Psoas muscle (tissue), 8 donors: ENCODE results near the gene TRAK1. TPM values are rescaled to one million over a fixed set of nuclear protein-coding genes. Genes with fewer than 3 reads are reported as not detected.

ENCODE experiments used
- ATAC-seq, 4 donors: fragments of 200-7000 bp; cut with Tn5 transposase; one replicate each; pipeline ENCODE4 v1.9.1; 2020; ENCODE audit warnings: moderate library complexity in 3 of 4, mild to moderate bottlenecking in 2 of 4
- DNase-seq, 2 donors: peaks; one replicate each; pipeline ENCODE4 v3.0.0-alpha.2; 2020
- H3K27ac ChIP-seq: fragments of 200-600 bp; one replicate; pipeline ENCODE4 v1.8.0; 2022
- H3K27me3 ChIP-seq, 3 donors: fragments of 200-600 bp in 1 of 3; one replicate each; pipeline versions ENCODE4 v1.6.1 to v1.8.0; 2013 to 2022; ENCODE audit warnings: low read length in 2 of 3, mild to moderate bottlenecking in 2 of 3, moderate library complexity in 1 of 3; ENCODE audit not compliant: insufficient read depth in 3 of 3
- H3K36me3 ChIP-seq, 2 donors: fragments of 200-600 bp in 1 of 2; one replicate each; pipeline versions ENCODE4 v1.6.1 to v1.8.0; 2013 to 2022; ENCODE audit warnings: low read depth in 1 of 2, mild to moderate bottlenecking in 1 of 2, moderate library complexity in 1 of 2; ENCODE audit not compliant: insufficient read depth in 1 of 2
- H3K4me1 ChIP-seq: fragments of 200-600 bp; one replicate; pipeline ENCODE4 v1.8.0; 2022
- H3K4me3 ChIP-seq: fragments of 200-600 bp; one replicate; pipeline ENCODE4 v1.8.0; 2022; ENCODE audit warnings: mild to moderate bottlenecking
- H3K9me3 ChIP-seq: fragments of 200-600 bp; one replicate; pipeline ENCODE4 v1.8.0; 2022
- CTCF ChIP-seq: fragments of 200-600 bp; IDR thresholded peaks from one replicate; pipeline ENCODE4 v1.8.0; 2022; ENCODE audit warnings: antibody characterized with exemption
- WGBS, 3 donors: extraction: QIAGEN DNeasy Blood & Tissue Kit; methylation state at CpG; one replicate each; pipeline versions ENCODE4 v1.1.6 to v1.1.7; 2013; 5-methylcytosine and 5-hydroxymethylcytosine counted together
- intact Hi-C, 2 donors: fragments of 100-400 bp; cut with DNase I; formaldehyde crosslinking; loops; one replicate each; pipeline versions ENCODE4 v1.11.0 to v1.14.2; 2022
- polyA plus RNA-seq, 3 donors: library from polyadenylated mRNA; stranded (reverse); fragments of 200-250 nt; gene quantifications; one replicate each; pipeline ENCODE4 v1.2.3, GENCODE V29; 2013
- total RNA-seq, 4 donors: library from RNA; stranded (reverse); fragmentation: NEBNext Ultra II Directional in 2 of 4; extraction: Animal tissue kit (Norgen Biotek cat#: 25700) in 2 of 4; gene quantifications; one replicate each; pipeline versions ENCODE4 v1.2.1 to v1.2.4, GENCODE V29; 2021 to 2023
- donor health status: healthy with polysubstance abuse.
- donor health status: DM: no; HTN: no; CAD: no; lungs with moderate emphysema.
- donor health status: Bipolar disorder and iron deficiency.
- donor health status: healthy.
- donor health status: DM: yes; HTN: yes; CAD: no.
- donor health status: DM: no; HTN: no; CAD: no.
- donor health status: DM: no; HTN: no; CAD: no.
- donor health status: DM: yes; HTN: yes; CAD: no.

The TRAK1 gene
- total and polyA plus RNA-seq, 7 donors = 30.8 to 128 (median 94.8) TPM

DNA sequence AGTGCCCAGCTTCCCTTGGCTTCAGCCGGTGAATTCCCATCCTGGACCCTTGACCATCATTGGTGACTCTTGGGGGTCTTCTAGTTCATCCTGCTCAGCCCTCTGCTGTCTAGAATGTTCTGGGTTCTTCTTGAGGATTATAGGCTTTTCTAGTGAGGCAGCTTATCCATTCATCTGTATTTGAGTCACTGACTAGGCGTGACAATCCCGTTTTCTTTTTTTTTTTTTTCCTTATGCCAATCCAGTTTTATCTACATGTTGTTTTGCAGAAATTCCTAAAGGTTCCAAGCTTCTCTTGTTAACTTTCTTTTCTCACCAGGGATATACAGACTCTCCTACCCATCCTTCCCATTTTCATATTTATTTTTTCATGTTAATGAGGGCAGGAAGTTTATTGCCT, 6.6 kb upstream of the TRAK1 start:
- intact Hi-C loops = no loop called here
- Histone ChIP-seq H3K4me1 (peaks cover 45% of the 10 kb centered on the region), H3K4me3 (no peak overlapping the region), H3K27ac (no peak overlapping the region), H3K27me3 (no peaks in the 10 kb centered on the region), H3K36me3 (peaks cover 0 to 27% of the 10 kb centered on the region in 2 donors), H3K9me3 (no peaks in the 10 kb centered on the region)
- TF ChIP-seq CTCF = no peak
- ATAC-seq = no peak
- DNase-seq = no peak
- WGBS, 3 donors = 75 to 78% (median 78%) methylated on average over 3 of the region's 3 CpGs

DNA sequence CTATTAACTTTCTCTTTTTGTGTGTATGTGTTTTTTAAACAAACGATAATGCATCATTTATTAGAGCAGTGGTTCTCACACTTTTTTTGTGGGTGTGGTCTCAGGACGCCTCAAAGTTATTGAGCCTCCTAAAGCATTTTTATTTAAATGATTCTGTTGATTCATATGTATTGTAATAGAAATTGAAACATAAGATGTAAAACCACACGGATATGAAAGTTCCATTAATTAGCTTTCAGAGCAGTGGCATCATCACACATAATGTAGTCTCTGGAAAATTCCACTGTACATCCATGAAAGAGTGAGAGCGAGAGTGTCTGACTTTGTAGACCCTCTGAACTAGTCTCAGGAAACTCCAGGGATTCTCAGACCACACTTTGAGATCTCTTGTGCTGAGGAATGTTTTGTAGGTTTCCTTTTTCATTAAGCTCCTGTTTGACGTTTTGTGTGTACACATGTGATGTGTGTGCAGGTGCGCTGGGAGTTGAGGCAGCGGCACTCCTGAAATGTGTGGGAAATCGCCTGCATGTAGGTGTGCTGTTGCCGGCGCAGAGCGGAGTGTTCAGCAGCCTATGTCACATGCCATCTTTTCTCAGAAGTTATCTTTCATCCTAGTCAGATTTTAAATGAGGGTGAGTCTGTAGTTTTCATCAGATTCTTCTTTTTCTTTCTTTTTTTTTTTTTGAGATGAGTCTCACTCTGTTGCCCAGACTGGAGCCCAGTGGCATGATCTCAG, 5.3 kb upstream of the TRAK1 start:
- H3K9me3 ChIP-seq = no peaks in the 10 kb centered on the region
- no peaks in the 10 kb centered on the region for H3K27me3 ChIP-seq
- peaks cover 0 to 27% of the 10 kb centered on the region in 2 donors for H3K36me3 ChIP-seq
- H3K4me3 ChIP-seq = no peak overlapping the region
- intact Hi-C loops = no loop called here
- no peak overlapping the region for H3K27ac ChIP-seq
- peaks cover 36% of the 10 kb centered on the region for H3K4me1 ChIP-seq
- ATAC-seq (no peak), DNase-seq (no peak)
- 81 to 86% (median 81%) methylated on average over 11 of the region's 11 CpGs for WGBS, 3 donors
- TF ChIP-seq CTCF = no peak

GRCh38 chr3:42088803-42089530, 2.2 kb upstream of the TRAK1 start:
- no peak for TF ChIP-seq CTCF
- Histone ChIP-seq H3K27ac (no peak overlapping the region), H3K27me3 (no peaks in the 10 kb centered on the region), H3K4me1 (peaks cover 24% of the 10 kb centered on the region), H3K36me3 (peaks cover 0 to 27% of the 10 kb centered on the region in 2 donors), H3K9me3 (no peaks in the 10 kb centered on the region), H3K4me3 (no peak overlapping the region)
- no peak for DNase-seq
- ATAC-seq = no peak
- intact Hi-C loops = no loop called here
- WGBS, 3 donors = 81 to 89% (median 86%) methylated on average over 11 of the region's 11 CpGs

DNA sequence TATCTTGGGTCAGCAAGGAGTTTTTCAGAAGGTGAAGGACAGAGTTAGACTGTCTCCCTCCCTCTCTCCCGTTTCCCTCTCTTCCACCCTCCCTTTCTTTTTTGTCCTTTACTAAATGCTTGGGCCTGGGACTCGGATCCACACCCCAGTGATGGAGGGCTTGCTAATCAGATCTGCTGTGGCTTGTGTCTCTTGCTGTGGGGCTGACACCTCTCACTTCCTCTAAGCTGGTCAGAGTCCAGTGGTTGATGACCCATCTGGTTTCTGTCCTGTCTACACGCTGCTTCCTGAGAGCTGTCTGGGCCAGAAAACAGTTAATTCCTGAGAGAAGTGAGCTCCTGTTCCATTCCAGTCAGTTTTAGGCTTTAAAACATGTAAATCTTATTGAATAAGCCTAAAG, 849 bp downstream of the TRAK1 start:
- 79 to 87% (median 84%) methylated on average over 3 of the region's 3 CpGs for WGBS, 3 donors
- Histone ChIP-seq H3K4me1 (peaks cover 28% of the 10 kb centered on the region), H3K27ac (peak overlapping the region; percentile 85), H3K4me3 (peak overlapping the region; percentile 57), H3K27me3 (no peaks in the 10 kb centered on the region), H3K36me3 (peaks cover 0 to 23% of the 10 kb centered on the region in 2 donors), H3K9me3 (no peaks in the 10 kb centered on the region)
- no peak for DNase-seq
- ATAC-seq = no peak
- no peak for TF ChIP-seq CTCF
- intact Hi-C loops = loop anchor here (5.0 to 10.0 kb wide), 2 partner anchors 75 to 1507 kb away; no protein-coding TSS in a partner anchor
